ENCODE measurements around the gene CAD.
"Not testable (repeated sequence)": the region's sequence is repeated elsewhere in the genome, so short reads cannot be mapped to it uniquely, and the experiment has no call there.

Gene CAD

GRCh38 chr2:27268296-27268695 is 51.1 kb downstream of the CAD start:
- not testable (repeated sequence) for H3K79me2 ChIP-seq (ENCODE audit: control insufficient read depth, insufficient read depth, low read length, unreplicated experiment); H2AFZ ChIP-seq (ENCODE audit: low read length, unreplicated experiment); H3K4me3 ChIP-seq (ENCODE audit: low read depth, low read length); H3K4me1 ChIP-seq (ENCODE audit: control insufficient read depth, insufficient read depth, low read length, unreplicated experiment); H3K27ac ChIP-seq (ENCODE audit: low read depth, low read length); H3K36me3 ChIP-seq (ENCODE audit: insufficient read depth, low read length)
- H3K27me3 ChIP-seq (ENCODE audit: insufficient read depth, low read length), result peaks cover 49% of the 10 kb centered on the region

- H3K27me3 ChIP-seq (ENCODE audit: insufficient read depth, low read length), result peaks cover 34% of the 10 kb centered on the region
- H3K4me1 ChIP-seq (ENCODE audit: control insufficient read depth, insufficient read depth, low read length, unreplicated experiment), result no peaks in the 10 kb centered on the region
- no peak overlapping the region for H3K4me3 ChIP-seq (ENCODE audit: low read depth, low read length)
- no peak overlapping the region for H2AFZ ChIP-seq (ENCODE audit: low read length, unreplicated experiment)
- H3K36me3 ChIP-seq (ENCODE audit: insufficient read depth, low read length), result no peaks in the 10 kb centered on the region
- no peaks in the 10 kb centered on the region for H3K79me2 ChIP-seq (ENCODE audit: control insufficient read depth, insufficient read depth, low read length, unreplicated experiment)
- no peak overlapping the region for H3K27ac ChIP-seq (ENCODE audit: low read depth, low read length)
Measured at GRCh38 chr2:27270131-27270530, 53.0 kb downstream of the CAD start.

GRCh38 chr2:27270670-27271069 is 53.5 kb downstream of the CAD start:
- Histone ChIP-seq H3K79me2 (ENCODE audit: control insufficient read depth, insufficient read depth, low read length, unreplicated experiment) (no peaks in the 10 kb centered on the region), H3K4me1 (ENCODE audit: control insufficient read depth, insufficient read depth, low read length, unreplicated experiment) (no peaks in the 10 kb centered on the region), H3K27ac (ENCODE audit: low read depth, low read length) (no peak overlapping the region), H3K4me3 (ENCODE audit: low read depth, low read length) (no peak overlapping the region), H3K36me3 (ENCODE audit: insufficient read depth, low read length) (no peaks in the 10 kb centered on the region), H3K27me3 (ENCODE audit: insufficient read depth, low read length) (peaks cover 28% of the 10 kb centered on the region), H2AFZ (ENCODE audit: low read length, unreplicated experiment) (no peak overlapping the region)

GRCh38 chr2:27271631-27272340 is 54.6 kb downstream of the CAD start:
- Histone ChIP-seq H2AFZ (ENCODE audit: low read length, unreplicated experiment) (no peak overlapping the region), H3K36me3 (ENCODE audit: insufficient read depth, low read length) (no peaks in the 10 kb centered on the region), H3K4me3 (ENCODE audit: low read depth, low read length) (no peak overlapping the region), H3K27ac (ENCODE audit: low read depth, low read length) (no peak overlapping the region), H3K27me3 (ENCODE audit: insufficient read depth, low read length) (peaks cover 21% of the 10 kb centered on the region), H3K79me2 (ENCODE audit: control insufficient read depth, insufficient read depth, low read length, unreplicated experiment) (no peaks in the 10 kb centered on the region), H3K4me1 (ENCODE audit: control insufficient read depth, insufficient read depth, low read length, unreplicated experiment) (no peaks in the 10 kb centered on the region)

GRCh38 chr2:27272537-27273522 is 55.7 kb downstream of the CAD start:
- H3K79me2 ChIP-seq (ENCODE audit: control insufficient read depth, insufficient read depth, low read length, unreplicated experiment); H2AFZ ChIP-seq (ENCODE audit: low read length, unreplicated experiment); H3K4me3 ChIP-seq (ENCODE audit: low read depth, low read length); H3K27ac ChIP-seq (ENCODE audit: low read depth, low read length); H3K36me3 ChIP-seq (ENCODE audit: insufficient read depth, low read length); H3K4me1 ChIP-seq (ENCODE audit: control insufficient read depth, insufficient read depth, low read length, unreplicated experiment): not testable (repeated sequence)
- peaks cover 26% of the 10 kb centered on the region for H3K27me3 ChIP-seq (ENCODE audit: insufficient read depth, low read length)

GRCh38 chr2:27275211-27276150 is 58.3 kb downstream of the CAD start, which contains the start of gene DNAJC5G:
Gene DNAJC5G, plus strand, starts transcription at chr2:27275433. Its CDS starts 1,296 bp downstream, at chr2:27276729.
- Histone ChIP-seq H2AFZ (ENCODE audit: low read length, unreplicated experiment) (no peak within 1 kb of the TSS), H3K27me3 (ENCODE audit: insufficient read depth, low read length) (peaks cover 11% of the 10 kb centered on the region), H3K4me1 (ENCODE audit: control insufficient read depth, insufficient read depth, low read length, unreplicated experiment) (peaks cover 5% of the 10 kb centered on the region), H3K79me2 (ENCODE audit: control insufficient read depth, insufficient read depth, low read length, unreplicated experiment) (no peaks in the 10 kb centered on the region), H3K27ac (ENCODE audit: low read depth, low read length) (no peak within 1 kb of the TSS), H3K4me3 (ENCODE audit: low read depth, low read length) (no peak within 1 kb of the TSS), H3K36me3 (ENCODE audit: insufficient read depth, low read length) (no peaks in the 10 kb centered on the region)

GRCh38 chr2:27278010-27278409 is 60.8 kb downstream of the CAD start:
- no peak overlapping the region for H2AFZ ChIP-seq (ENCODE audit: low read length, unreplicated experiment)
- no peak overlapping the region for H3K4me3 ChIP-seq (ENCODE audit: low read depth, low read length)
- no peaks in the 10 kb centered on the region for H3K79me2 ChIP-seq (ENCODE audit: control insufficient read depth, insufficient read depth, low read length, unreplicated experiment)
- H3K4me1 ChIP-seq (ENCODE audit: control insufficient read depth, insufficient read depth, low read length, unreplicated experiment), result peaks cover 30% of the 10 kb centered on the region
- H3K27ac ChIP-seq (ENCODE audit: low read depth, low read length), result no peak overlapping the region
- peaks cover 11% of the 10 kb centered on the region for H3K27me3 ChIP-seq (ENCODE audit: insufficient read depth, low read length)
- no peaks in the 10 kb centered on the region for H3K36me3 ChIP-seq (ENCODE audit: insufficient read depth, low read length)

GRCh38 chr2:27280826-27281225 is 63.7 kb downstream of the CAD start:
- Histone ChIP-seq H2AFZ (ENCODE audit: low read length, unreplicated experiment) (no peak overlapping the region), H3K27me3 (ENCODE audit: insufficient read depth, low read length) (peaks cover 13% of the 10 kb centered on the region), H3K27ac (ENCODE audit: low read depth, low read length) (no peak overlapping the region), H3K36me3 (ENCODE audit: insufficient read depth, low read length) (no peaks in the 10 kb centered on the region), H3K4me1 (ENCODE audit: control insufficient read depth, insufficient read depth, low read length, unreplicated experiment) (peaks cover 32% of the 10 kb centered on the region), H3K4me3 (ENCODE audit: low read depth, low read length) (no peak overlapping the region), H3K79me2 (ENCODE audit: control insufficient read depth, insufficient read depth, low read length, unreplicated experiment) (no peaks in the 10 kb centered on the region)

- Histone ChIP-seq H3K4me1 (ENCODE audit: control insufficient read depth, insufficient read depth, low read length, unreplicated experiment) (peaks cover 32% of the 10 kb centered on the region), H3K36me3 (ENCODE audit: insufficient read depth, low read length) (no peaks in the 10 kb centered on the region), H3K27me3 (ENCODE audit: insufficient read depth, low read length) (peaks cover 13% of the 10 kb centered on the region), H3K79me2 (ENCODE audit: control insufficient read depth, insufficient read depth, low read length, unreplicated experiment) (no peaks in the 10 kb centered on the region), H3K27ac (ENCODE audit: low read depth, low read length) (no peak overlapping the region), H3K4me3 (ENCODE audit: low read depth, low read length) (no peak overlapping the region), H2AFZ (ENCODE audit: low read length, unreplicated experiment) (no peak overlapping the region)
Measured at GRCh38 chr2:27281442-27281841, 64.3 kb downstream of the CAD start.
